Right lobe of liver (tissue), 6 donors: ENCODE data around the gene GMDS. TPM values are rescaled to one million over a fixed set of nuclear protein-coding genes. Genes with fewer than 3 reads are reported as not detected.

Source experiments
- ATAC-seq, 4 donors: fragments of 200-7000 bp; cut with Tn5 transposase; one replicate each; pipeline ENCODE4 v1.9.1; 2020; ENCODE audit warnings: mild to moderate bottlenecking in 4 of 4, moderate library complexity in 4 of 4
- DNase-seq, 3 donors: peaks; one replicate each; pipeline ENCODE4 v3.0.0-alpha.2; 2020
- H3K27ac ChIP-seq, 3 donors: fragments of 200-600 bp; one replicate each; pipeline ENCODE4 v1.8.0; 2022
- H3K27me3 ChIP-seq, 2 donors: fragments of 200-600 bp; one replicate each; pipeline ENCODE4 v1.8.0; 2022
- H3K36me3 ChIP-seq, 4 donors: fragments of 200-600 bp; sonication (generic) in 1 of 4; one replicate each; pipeline versions ENCODE4 v1.5.1 to v1.8.0; 2017 to 2022; ENCODE audit warnings: control low read depth in 1 of 4
- H3K4me1 ChIP-seq, 4 donors: fragments of 200-600 bp; sonication (generic) in 1 of 4; one replicate each; pipeline versions ENCODE4 v1.5.1 to v1.8.0; 2017 to 2022; ENCODE audit warnings: control low read depth in 1 of 4
- H3K4me3 ChIP-seq, 3 donors: fragments of 200-600 bp; one replicate each; pipeline ENCODE4 v1.8.0; 2022
- H3K9me3 ChIP-seq, 4 donors: fragments of 200-600 bp; sonication (generic) in 1 of 4; one replicate each; pipeline versions ENCODE4 v1.5.1 to v1.8.0; 2017 to 2022; ENCODE audit warnings: control low read depth in 1 of 4
- POLR2A ChIP-seq: fragments of 450-650 bp; IDR thresholded peaks from one replicate; pipeline ENCODE4 v1.6.1; 2017; ENCODE audit warnings: antibody characterized with exemption, mild to moderate bottlenecking
- WGBS: methylation state at CpG from one replicate; pipeline ENCODE4 v1.1.6; 2018; ENCODE audit warnings: low coverage, low lambda C conversion rate; ENCODE audit not compliant: insufficient coverage; ENCODE audit errors: missing lambda C conversion rate; 5-methylcytosine and 5-hydroxymethylcytosine counted together
- intact Hi-C, 2 donors: fragments of 100-400 bp; cut with DNase I; formaldehyde crosslinking; loops; one replicate each; pipeline versions ENCODE4 v1.11.2 to v1.14.1; 2022
- total RNA-seq, 6 experiments: library from RNA; depleted of rRNA in 2 of 6; stranded (reverse); fragments of >200 nt in 2 of 6; fragmentation: NEBNext Ultra II Directional in 3 of 6; extraction: Animal tissue kit (Norgen Biotek cat#: 25700) in 3 of 6; gene quantifications; one replicate each; pipeline versions ENCODE4 v1.1.0 to v1.2.4, GENCODE V29; 2016 to 2023
- TF ChIP-seq, protein P1 (sequence below), 4 donors: fragments of 200-600 bp in 3 of 4; fragments of 450-650 bp in 1 of 4; IDR thresholded peaks; one replicate each; pipeline versions ENCODE4 v1.5.1 to v1.8.0; 2016 to 2022; ENCODE audit warnings: antibody characterized with exemption in 4 of 4, mild to moderate bottlenecking in 2 of 4
- donor health status: DM: no; HTN: yes; CAD: no.
- donor health status: DM: no; HTN: no; CAD: no.
- donor health status: DM: no; HTN: no; CAD: no.
- donor health status: DM: no; HTN: yes; CAD: no.
- donor health status: DM: no; HTN: yes; CAD: no.

The GMDS gene
- total RNA-seq, 6 experiments from 2014 or later: 15.9 to 34.4 (median 23.4) TPM

- no peaks in the 10 kb centered on the region for H3K36me3 ChIP-seq
- no peak overlapping the region for H3K4me3 ChIP-seq
- H3K27ac ChIP-seq: no peak overlapping the region
- no peaks in the 10 kb centered on the region for H3K4me1 ChIP-seq
- no peak for TF ChIP-seq POLR2A
- H3K27me3 ChIP-seq: no peaks in the 10 kb centered on the region
- no peak for DNase-seq
- WGBS: 65% methylated on average over 17 of the region's 17 CpGs
- H3K9me3 ChIP-seq: no peaks in the 10 kb centered on the region
- ATAC-seq: peak in 1 of 4 donors; percentile 24
- intact Hi-C loops: no loop called here
These were observed 442.7 kb downstream of the GMDS start for GRCh38 chr6:1802491-1803395.

- ATAC-seq: no peak
- no peaks in the 10 kb centered on the region for H3K9me3 ChIP-seq
- no peak for DNase-seq
- TF ChIP-seq, protein P1, sequence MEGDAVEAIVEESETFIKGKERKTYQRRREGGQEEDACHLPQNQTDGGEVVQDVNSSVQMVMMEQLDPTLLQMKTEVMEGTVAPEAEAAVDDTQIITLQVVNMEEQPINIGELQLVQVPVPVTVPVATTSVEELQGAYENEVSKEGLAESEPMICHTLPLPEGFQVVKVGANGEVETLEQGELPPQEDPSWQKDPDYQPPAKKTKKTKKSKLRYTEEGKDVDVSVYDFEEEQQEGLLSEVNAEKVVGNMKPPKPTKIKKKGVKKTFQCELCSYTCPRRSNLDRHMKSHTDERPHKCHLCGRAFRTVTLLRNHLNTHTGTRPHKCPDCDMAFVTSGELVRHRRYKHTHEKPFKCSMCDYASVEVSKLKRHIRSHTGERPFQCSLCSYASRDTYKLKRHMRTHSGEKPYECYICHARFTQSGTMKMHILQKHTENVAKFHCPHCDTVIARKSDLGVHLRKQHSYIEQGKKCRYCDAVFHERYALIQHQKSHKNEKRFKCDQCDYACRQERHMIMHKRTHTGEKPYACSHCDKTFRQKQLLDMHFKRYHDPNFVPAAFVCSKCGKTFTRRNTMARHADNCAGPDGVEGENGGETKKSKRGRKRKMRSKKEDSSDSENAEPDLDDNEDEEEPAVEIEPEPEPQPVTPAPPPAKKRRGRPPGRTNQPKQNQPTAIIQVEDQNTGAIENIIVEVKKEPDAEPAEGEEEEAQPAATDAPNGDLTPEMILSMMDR (IDR thresholded peaks at IDR 0.05): no peak
- TF ChIP-seq POLR2A: no peak
- intact Hi-C loops: no loop called here
- no peaks in the 10 kb centered on the region for H3K36me3 ChIP-seq
- H3K4me3 ChIP-seq: no peak overlapping the region
- no peak overlapping the region for H3K27ac ChIP-seq
- H3K4me1 ChIP-seq: no peaks in the 10 kb centered on the region
- WGBS: 90% methylated on average over 4 of the region's 7 CpGs
- H3K27me3 ChIP-seq: no peaks in the 10 kb centered on the region
These were observed 444.0 kb downstream of the GMDS start for GRCh38 chr6:1801401-1801800.

DNA sequence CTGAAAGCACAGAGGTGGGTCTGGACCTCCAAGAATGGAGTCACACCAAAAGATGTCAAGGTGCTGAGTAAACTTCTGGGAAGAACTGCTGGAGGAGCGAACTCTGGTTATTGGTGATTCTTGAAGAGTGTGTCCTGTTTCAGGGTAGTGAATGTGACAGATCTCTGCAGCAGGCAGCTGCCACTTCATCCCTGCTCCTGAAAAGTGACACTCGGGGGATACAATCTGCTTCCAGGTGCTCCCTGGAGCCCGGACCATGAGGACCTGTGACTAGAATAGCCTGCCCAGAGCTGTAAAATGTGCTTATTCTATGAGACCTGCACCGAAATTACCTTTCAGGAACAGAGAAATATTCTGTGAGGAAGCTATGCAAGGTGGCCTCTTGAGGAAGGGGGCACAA, 444.6 kb downstream of the GMDS start:
- Histone ChIP-seq H3K27me3 (no peaks in the 10 kb centered on the region), H3K9me3 (no peaks in the 10 kb centered on the region), H3K27ac (no peak overlapping the region), H3K36me3 (no peaks in the 10 kb centered on the region), H3K4me3 (no peak overlapping the region), H3K4me1 (no peaks in the 10 kb centered on the region)
- WGBS: 88% methylated on average over 4 of the region's 4 CpGs
- DNase-seq: no peak
- intact Hi-C loops: no loop called here
- TF ChIP-seq POLR2A: no peak
- ATAC-seq: no peak

- WGBS: 83% methylated on average over 8 of the region's 8 CpGs
- peak in 3 of 4 donors; percentile 26 to 43 (median 31) for ATAC-seq
- TF ChIP-seq POLR2A: no peak
- TF ChIP-seq, protein P1 (IDR thresholded peaks at IDR 0.05): no peak
These were observed 446.5 kb downstream of the GMDS start for GRCh38 chr6:1798965-1799325.

DNA sequence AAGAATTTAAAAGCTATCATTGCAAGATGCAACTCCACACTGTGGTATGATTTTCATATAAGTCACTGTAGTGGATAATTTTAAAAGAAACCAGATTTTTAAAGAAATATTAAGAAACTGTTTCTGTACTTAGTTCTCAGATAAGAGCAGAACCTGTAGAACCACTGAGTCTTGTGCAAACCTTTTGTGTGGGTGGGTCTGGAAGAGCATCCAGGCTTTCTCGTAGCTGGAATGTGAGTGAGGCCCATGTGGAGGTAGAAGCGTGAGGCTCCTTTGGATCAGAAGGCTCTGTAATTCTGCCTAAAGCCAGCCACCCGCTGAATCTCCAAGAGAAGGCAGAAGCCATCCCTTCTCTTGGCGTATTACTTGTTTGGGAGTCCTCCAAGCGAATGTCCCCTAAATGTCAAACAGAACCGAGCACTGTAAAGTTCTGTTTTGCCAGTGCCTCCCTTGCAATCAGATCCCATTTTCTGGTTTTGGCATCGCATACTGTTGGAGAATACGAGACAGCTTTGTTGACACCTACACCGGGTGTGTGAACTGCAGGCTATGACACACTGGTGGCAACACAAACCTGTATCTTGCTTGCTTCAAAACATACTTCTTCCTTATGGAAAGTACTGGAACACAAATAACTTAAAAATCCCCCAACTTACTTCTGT, 447.0 kb downstream of the GMDS start:
- ATAC-seq: peak in 1 of 4 donors; percentile 35
- no peaks in the 10 kb centered on the region for H3K36me3 ChIP-seq
- no peak for TF ChIP-seq POLR2A
- TF ChIP-seq, protein P1 (IDR thresholded peaks at IDR 0.05): no peak

More at GRCh38 chr6:1798965-1799325, 446.5 kb downstream of the GMDS start:
- intact Hi-C loops: no loop called here
- Histone ChIP-seq H3K4me1 (no peaks in the 10 kb centered on the region), H3K36me3 (no peaks in the 10 kb centered on the region), H3K4me3 (no peak overlapping the region), H3K9me3 (no peaks in the 10 kb centered on the region), H3K27ac (no peak overlapping the region), H3K27me3 (no peaks in the 10 kb centered on the region)
- no peak for DNase-seq

More for the DNA sequence above, 447.0 kb downstream of the GMDS start:
- 87% methylated on average over 7 of the region's 9 CpGs for WGBS
- Histone ChIP-seq H3K4me1 (no peaks in the 10 kb centered on the region), H3K27ac (no peak overlapping the region), H3K27me3 (no peaks in the 10 kb centered on the region), H3K4me3 (no peak overlapping the region), H3K9me3 (no peaks in the 10 kb centered on the region)
- intact Hi-C loops: no loop called here
- no peak for DNase-seq
